ENCODE data around the gene NSMF.
A peak's percentile ranks its signal among the peaks of the same experiment; 100 is the strongest.

NSMF gene

DNA sequence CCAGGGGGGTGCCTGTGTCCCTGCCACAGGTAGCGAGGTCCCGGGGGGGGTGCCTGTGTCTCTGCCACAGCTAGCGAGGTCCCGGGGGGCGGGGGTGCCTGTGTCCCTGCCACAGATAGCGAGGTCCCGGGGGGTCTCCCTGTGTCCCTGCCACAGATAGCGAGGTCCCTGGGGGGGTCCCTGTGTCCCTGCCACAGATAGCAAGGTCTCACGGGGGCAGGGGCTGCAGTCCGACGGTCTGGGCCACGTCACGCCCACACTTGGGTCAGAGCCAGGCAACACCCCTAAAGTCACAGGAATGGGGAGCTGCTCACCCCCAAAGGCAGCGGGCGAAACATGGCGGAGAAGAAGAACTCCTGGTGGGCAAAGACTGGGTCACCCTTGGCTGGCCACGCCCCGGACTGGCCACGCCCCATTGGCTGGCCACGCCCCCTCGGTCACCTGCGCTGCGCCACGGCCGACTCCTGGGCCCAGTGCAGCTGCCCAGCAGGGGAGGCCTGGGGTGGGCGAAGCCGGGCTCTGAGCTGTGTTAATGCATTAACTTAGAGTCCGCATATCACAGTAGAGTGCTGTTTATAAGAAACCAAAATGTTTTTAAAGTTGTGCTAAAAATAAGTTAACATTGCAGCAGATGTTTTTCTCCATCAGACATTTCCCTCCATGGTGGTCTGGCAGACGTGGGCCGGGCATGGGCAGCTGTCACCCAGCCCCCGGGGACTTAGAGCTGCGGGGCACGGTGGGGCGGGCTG, 29.0 kb downstream of the NSMF start:
- no peak for TF ChIP-seq EZH2 (IDR thresholded peaks at IDR 0.05)
- no peak for TF ChIP-seq FOXP2 (optimal IDR thresholded peaks at IDR 0.05; ENCODE audit: control extremely low read depth, extremely low read length, insufficient read depth)
- TF ChIP-seq POLR2AphosphoS5 (IDR thresholded peaks at IDR 0.05; ENCODE audit: borderline replicate concordance, low read depth, low read length), result no peak

GRCh38 chr9:137429546-137429890, 29.6 kb downstream of the NSMF start:
- no peak for DNase-seq (ENCODE audit: low read depth, low spot score)
- H3K4me3 ChIP-seq, result no peak overlapping the region
- no peaks in the 10 kb centered on the region for H3K9me3 ChIP-seq (ENCODE audit: low read depth, low read length)
- no peaks in the 10 kb centered on the region for H3K36me3 ChIP-seq (ENCODE audit: insufficient read depth, low read length)
- no peak overlapping the region for H3K9ac ChIP-seq (ENCODE audit: insufficient read length)
- TF ChIP-seq POLR2AphosphoS5 (IDR thresholded peaks at IDR 0.05; ENCODE audit: borderline replicate concordance, low read depth, low read length), result no peak
- TF ChIP-seq FOXP2 (optimal IDR thresholded peaks at IDR 0.05; ENCODE audit: control extremely low read depth, extremely low read length, insufficient read depth), result no peak
- no peak for TF ChIP-seq EZH2 (IDR thresholded peaks at IDR 0.05)
- no peak overlapping the region for H3K27ac ChIP-seq

More for the DNA sequence above, 29.0 kb downstream of the NSMF start:
- Histone ChIP-seq H3K36me3 (ENCODE audit: insufficient read depth, low read length) (no peaks in the 10 kb centered on the region), H3K27ac (no peak overlapping the region), H3K9ac (ENCODE audit: insufficient read length) (no peak overlapping the region), H3K9me3 (ENCODE audit: low read depth, low read length) (no peaks in the 10 kb centered on the region), H3K4me3 (no peak overlapping the region)
- no peak for DNase-seq (ENCODE audit: low read depth, low spot score)

DNA sequence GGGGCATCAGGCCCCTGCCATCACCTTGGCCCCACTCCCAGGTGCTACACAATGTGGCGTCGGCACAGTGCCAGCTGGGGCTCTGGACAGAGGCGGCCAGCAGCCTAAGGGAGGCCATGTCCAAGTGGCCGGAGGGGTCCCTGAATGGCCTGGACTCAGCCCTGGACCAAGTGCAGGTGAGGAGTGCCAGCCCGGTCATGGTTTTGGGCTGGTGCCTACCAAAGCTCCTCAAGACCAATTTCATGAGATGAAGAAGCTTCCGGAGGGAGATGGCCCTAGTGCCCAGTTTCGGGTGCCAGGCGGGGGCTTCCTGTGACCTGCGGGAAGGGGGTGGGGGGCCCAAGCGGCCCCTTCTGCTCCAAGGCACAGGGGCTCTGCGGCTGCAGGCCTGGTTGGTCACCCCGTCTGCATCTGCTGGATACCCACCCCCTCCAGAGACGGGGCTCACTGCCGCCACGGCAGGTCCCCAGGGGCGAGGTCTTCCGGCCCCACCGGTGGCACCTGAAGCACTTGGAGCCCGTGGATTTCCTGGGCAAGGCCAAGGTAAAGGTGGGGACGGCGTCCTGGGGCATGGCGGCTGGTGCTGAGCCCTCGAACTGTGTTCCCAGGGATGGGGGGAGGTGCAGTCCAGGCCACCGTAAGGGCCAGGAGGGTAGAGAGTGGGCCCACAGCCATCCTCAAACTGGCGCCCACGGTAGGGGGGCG, 30.1 kb downstream of the NSMF start:
- Histone ChIP-seq H3K9ac (ENCODE audit: insufficient read length) (no peak overlapping the region), H3K9me3 (ENCODE audit: low read depth, low read length) (no peaks in the 10 kb centered on the region), H3K27ac (no peak overlapping the region), H3K36me3 (ENCODE audit: insufficient read depth, low read length) (no peaks in the 10 kb centered on the region), H3K4me3 (no peak overlapping the region)
- no peak for DNase-seq (ENCODE audit: low read depth, low spot score)
- TF ChIP-seq FOXP2 (optimal IDR thresholded peaks at IDR 0.05; ENCODE audit: control extremely low read depth, extremely low read length, insufficient read depth), result no peak
- TF ChIP-seq POLR2AphosphoS5 (IDR thresholded peaks at IDR 0.05; ENCODE audit: borderline replicate concordance, low read depth, low read length), result no peak
- TF ChIP-seq EZH2 (IDR thresholded peaks at IDR 0.05), result no peak

- Histone ChIP-seq H3K27ac (no peak overlapping the region), H3K4me3 (no peak overlapping the region)
- no peak for TF ChIP-seq FOXP2 (optimal IDR thresholded peaks at IDR 0.05; ENCODE audit: control extremely low read depth, extremely low read length, insufficient read depth)
- TF ChIP-seq EZH2 (IDR thresholded peaks at IDR 0.05), result no peak
- TF ChIP-seq POLR2AphosphoS5 (IDR thresholded peaks at IDR 0.05; ENCODE audit: borderline replicate concordance, low read depth, low read length), result no peak
These were observed 30.9 kb downstream of the NSMF start for GRCh38 chr9:137428311-137428630.

DNA sequence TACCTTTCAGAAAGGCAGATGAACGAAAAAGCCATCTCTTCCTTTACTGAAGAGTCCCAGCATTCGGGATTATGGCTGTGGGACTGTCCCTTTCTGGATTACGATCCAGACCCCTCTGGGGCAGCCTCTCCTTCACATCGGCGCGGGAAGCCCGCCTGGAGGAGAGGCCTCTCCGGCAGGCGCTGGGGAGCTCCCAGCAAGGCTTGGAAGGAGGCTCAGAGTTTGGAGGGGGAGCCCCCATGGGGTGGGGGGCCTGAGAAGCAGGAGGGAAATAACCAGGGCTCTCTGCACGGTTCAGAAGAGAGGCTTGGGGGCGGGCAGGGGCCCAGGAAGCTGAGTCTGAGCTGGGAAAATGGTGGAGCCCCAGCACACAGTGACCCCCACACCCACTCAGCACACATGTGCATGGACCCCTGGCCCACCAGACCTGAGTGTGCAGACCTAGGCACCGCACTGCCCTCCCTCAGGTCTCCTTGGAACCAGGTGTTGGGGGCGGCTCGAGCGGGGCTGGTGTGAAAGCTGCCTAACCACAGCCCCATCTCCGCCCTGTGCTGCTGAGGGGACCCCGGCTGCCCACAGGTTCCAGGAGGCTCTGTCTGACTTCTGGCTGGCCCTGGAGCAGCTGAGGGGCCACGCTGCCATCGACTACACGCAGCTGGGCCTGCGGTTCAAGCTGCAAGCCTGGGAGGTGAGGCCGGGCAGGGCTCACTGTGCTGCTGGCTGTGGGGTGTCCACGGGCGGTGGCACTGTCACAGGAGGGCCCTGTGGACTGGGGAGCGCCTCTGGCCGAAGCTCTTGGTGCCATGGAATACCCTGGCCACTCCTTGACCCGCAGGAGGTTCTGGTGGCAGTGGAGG, 31.5 kb downstream of the NSMF start:
- no peak overlapping the region for H3K27ac ChIP-seq
- TF ChIP-seq EZH2 (IDR thresholded peaks at IDR 0.05), result no peak
- TF ChIP-seq POLR2AphosphoS5 (IDR thresholded peaks at IDR 0.05; ENCODE audit: borderline replicate concordance, low read depth, low read length), result no peak
- no peak for TF ChIP-seq FOXP2 (optimal IDR thresholded peaks at IDR 0.05; ENCODE audit: control extremely low read depth, extremely low read length, insufficient read depth)
- no peak overlapping the region for H3K9ac ChIP-seq (ENCODE audit: insufficient read length)
- no peak overlapping the region for H3K4me3 ChIP-seq
- no peaks in the 10 kb centered on the region for H3K36me3 ChIP-seq (ENCODE audit: insufficient read depth, low read length)
- H3K9me3 ChIP-seq (ENCODE audit: low read depth, low read length), result no peaks in the 10 kb centered on the region
- no peak for DNase-seq (ENCODE audit: low read depth, low spot score)

More at GRCh38 chr9:137428311-137428630, 30.9 kb downstream of the NSMF start:
- Histone ChIP-seq H3K9ac (ENCODE audit: insufficient read length) (no peak overlapping the region), H3K9me3 (ENCODE audit: low read depth, low read length) (no peaks in the 10 kb centered on the region), H3K36me3 (ENCODE audit: insufficient read depth, low read length) (no peaks in the 10 kb centered on the region)
- no peak for DNase-seq (ENCODE audit: low read depth, low spot score)

DNA sequence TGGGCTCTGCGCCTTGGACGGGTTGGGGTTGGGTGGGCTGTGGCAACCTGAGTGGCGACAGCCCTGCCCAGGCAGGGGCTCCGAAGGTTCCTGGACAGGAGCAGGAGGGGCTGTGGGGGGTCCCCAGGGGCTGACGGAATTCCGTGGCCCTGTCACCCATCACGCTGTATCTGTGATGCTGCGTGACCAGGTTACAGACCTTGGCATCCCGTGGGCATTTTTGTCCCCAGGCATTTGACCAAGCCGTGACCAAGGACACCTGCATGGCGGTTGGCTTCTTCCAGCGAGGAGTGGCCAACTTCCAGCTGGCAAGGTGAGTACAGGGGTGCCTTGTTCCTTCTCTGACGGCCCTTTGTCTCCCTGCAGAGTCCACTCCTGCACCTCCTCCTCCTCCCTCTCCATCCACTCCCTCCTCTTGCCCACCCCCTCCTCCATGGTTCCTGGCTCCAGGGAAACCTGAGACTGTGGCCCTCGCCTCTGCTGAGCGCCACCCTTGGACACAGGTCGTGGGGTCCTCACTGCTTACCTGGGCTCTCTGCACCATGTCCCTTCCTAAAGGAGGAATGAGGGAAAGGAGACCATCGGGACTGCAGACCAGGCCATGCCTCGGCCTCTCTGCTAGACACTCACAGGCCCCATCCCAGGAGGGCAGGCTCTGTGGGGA, 33.0 kb downstream of the NSMF start:
- no peaks in the 10 kb centered on the region for H3K36me3 ChIP-seq (ENCODE audit: insufficient read depth, low read length)
- H3K9ac ChIP-seq (ENCODE audit: insufficient read length), result no peak overlapping the region
- no peak for TF ChIP-seq EZH2 (IDR thresholded peaks at IDR 0.05)
- no peak for TF ChIP-seq FOXP2 (optimal IDR thresholded peaks at IDR 0.05; ENCODE audit: control extremely low read depth, extremely low read length, insufficient read depth)
- no peak for TF ChIP-seq POLR2AphosphoS5 (IDR thresholded peaks at IDR 0.05; ENCODE audit: borderline replicate concordance, low read depth, low read length)
- no peaks in the 10 kb centered on the region for H3K9me3 ChIP-seq (ENCODE audit: low read depth, low read length)
- H3K4me3 ChIP-seq, result no peak overlapping the region
- no peak overlapping the region for H3K27ac ChIP-seq
- no peak for DNase-seq (ENCODE audit: low read depth, low spot score)

GRCh38 chr9:137423514-137424291, 35.4 kb downstream of the NSMF start:
- Histone ChIP-seq H3K36me3 (ENCODE audit: insufficient read depth, low read length) (no peaks in the 10 kb centered on the region), H3K9ac (ENCODE audit: insufficient read length) (no peak overlapping the region), H3K9me3 (ENCODE audit: low read depth, low read length) (no peaks in the 10 kb centered on the region), H3K4me3 (peak overlapping the region; percentile 73), H3K27ac (no peak overlapping the region)
- no peak for DNase-seq (ENCODE audit: low read depth, low spot score)
- no peak for TF ChIP-seq POLR2AphosphoS5 (IDR thresholded peaks at IDR 0.05; ENCODE audit: borderline replicate concordance, low read depth, low read length)
- no peak for TF ChIP-seq EZH2 (IDR thresholded peaks at IDR 0.05)
- no peak for TF ChIP-seq FOXP2 (optimal IDR thresholded peaks at IDR 0.05; ENCODE audit: control extremely low read depth, extremely low read length, insufficient read depth)

Measured in SK-N-MC (cell line).